Stimulated activated CD4-positive, alpha-beta T cell treated with anti-CD3 and anti-CD28 coated beads, TNF-alpha, amount 100 ng/mL, for 1 hour (primary cell): ENCODE measurements around the gene KRT72.
A peak's percentile ranks its signal among the peaks of the same experiment; 100 is the strongest.

Experiments
- DNase-seq, 3 donors: peaks; one replicate each; pipeline ENCODE4 v3.0.0-alpha.2; 2020; ENCODE audit warnings: low read depth in 3 of 3, low spot score in 1 of 3

The KRT72 gene

GRCh38 chr12:52600941-52601481 is at the start of gene KRT72:
Gene KRT72, minus strand, starts transcription at chr12:52601463. Its CDS starts 11 bp downstream, at chr12:52601452.
- DNase-seq = no peak

DNA sequence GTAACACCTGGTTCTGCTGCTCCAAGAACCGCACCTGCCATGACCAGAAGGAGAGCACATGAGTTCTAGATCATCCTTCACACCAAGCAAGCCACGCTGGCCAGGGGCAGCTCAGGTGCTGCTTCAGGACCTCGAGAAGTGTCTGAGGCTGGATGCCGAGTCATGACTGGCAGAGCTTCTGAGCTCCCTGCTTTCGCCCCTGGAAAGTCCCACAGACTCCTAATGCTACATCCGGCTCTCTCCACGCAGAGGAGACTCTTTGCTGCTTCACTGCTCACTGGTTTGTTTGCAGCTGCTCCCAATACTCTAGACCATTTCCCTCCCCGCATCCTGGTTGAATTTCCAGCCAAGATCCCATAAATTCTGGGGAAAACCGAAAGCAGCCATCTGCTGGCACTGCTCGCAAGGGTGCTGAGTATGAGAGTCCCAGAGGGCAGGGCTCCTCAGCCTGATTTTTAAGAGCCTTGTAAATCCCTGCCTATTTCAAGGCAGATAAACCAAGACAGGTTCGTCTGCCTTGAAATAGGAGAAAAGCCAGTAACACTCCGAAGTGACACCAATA is 49.3 kb upstream of the KRT72 start:
- no peak for DNase-seq

DNA sequence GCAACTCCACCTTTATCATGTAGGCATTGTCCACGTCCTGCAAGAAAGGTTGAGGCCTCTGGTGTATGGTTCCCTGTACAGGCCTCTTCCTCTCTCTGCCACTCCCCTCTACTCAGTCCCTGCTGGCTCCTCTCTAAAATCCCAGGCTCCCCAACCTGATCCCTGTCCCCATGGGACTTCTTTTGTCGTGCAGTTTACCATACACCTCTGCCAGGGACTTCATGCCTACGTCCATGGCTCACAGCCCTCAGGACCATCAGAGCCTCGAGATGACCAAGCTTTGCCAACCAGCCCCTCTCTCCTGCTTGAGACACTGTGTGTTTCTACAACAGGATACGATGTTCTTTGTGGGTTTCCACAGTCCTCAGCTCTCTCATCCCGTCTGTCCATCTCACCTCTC is 47.8 kb upstream of the KRT72 start:
- DNase-seq = no peak

- no peak for DNase-seq
Observed at GRCh38 chr12:52648012-52648550, 46.8 kb upstream of the KRT72 start.

- DNase-seq = no peak
Observed at GRCh38 chr12:52647601-52648000, 46.3 kb upstream of the KRT72 start.

- DNase-seq = no peak
Observed at GRCh38 chr12:52646613-52647012, 45.4 kb upstream of the KRT72 start.

DNA sequence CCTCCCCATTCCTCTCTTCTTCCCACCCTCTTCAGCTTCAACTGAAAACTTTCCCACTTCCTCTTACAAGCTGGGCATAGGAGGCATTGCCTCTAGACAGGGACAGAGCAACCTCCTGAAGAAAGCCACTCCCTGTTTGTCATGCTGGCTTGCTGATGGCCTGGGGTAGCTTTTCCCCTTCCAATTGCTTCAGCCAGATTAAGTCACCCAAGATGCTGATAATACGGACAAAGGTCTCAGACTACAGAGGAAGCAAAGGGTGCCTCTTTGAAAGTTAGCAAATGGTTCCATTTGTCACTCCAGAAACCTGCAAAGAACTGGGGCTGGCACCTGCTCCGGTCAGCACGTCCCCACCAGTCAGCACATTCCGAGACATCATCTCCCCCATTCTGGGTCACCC is 44.7 kb upstream of the KRT72 start:
- DNase-seq = no peak

GRCh38 chr12:52645120-52645761 is 44.0 kb upstream of the KRT72 start:
- peak in 1 of 3 donors; percentile 12 for DNase-seq

GRCh38 chr12:52644078-52644415 is 42.8 kb upstream of the KRT72 start:
- DNase-seq = no peak

DNA sequence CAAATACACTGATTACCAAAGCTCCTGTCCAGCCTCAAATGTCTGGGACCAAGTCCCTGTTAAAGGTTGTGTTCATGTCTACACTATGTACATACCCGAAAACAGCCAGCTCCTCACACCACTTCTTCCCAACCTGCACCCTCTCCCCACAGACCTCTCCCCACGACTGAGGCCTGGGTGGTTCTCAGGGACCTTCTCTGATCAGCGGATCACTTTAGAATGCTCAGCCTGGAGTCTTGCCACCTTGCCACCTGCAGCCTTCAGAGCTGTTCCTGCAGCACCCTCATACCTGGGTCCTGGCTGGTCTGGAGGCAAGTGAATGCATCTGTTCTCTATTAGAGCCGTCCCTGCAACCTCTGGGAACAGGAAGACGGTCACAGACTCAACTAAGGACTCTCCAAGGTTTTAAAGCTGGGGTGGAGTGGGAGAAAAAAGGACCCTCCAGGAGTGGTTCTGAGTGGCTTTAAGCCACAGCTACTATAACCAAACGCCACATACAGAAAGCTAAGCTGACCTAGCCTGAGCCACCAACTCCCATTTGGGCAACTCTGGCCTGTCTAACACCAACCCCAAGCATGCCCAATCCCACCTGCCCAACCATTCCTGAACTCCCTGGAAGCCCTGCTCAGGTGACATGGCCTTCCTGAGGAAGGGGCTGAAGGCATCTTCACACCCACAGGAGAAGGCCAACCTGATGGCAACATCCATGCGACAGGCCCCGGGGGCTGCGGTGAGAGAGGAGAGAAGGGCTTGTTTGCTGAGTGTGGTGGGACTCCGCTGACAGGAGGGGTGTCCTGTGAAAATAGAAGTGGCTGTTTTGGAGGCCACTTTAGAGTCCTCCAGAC is 42.2 kb upstream of the KRT72 start:
- DNase-seq = no peak

GRCh38 chr12:52641468-52641867 is 40.2 kb upstream of the KRT72 start:
- no peak for DNase-seq

DNA sequence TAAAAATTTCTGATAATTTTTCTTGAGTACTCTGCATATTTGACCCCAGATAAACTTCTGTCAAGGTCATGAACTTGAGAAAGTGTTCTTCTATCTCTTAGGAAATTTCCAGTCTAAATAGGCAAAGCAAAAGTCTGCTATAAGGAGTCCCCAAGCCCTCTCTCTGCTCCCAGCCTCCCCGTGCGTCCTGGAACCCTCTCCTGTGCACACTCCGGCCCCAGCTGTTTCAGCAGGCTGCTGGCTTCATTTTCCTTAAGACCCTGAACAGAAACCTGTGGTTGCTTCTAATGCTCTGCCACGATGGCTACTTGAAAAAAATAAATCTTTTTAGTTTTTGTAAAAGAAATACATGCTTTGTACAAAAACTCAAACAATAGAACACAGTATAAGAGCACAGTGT is 36.0 kb upstream of the KRT72 start:
- DNase-seq = no peak

- no peak for DNase-seq
Observed at GRCh38 chr12:52636592-52637258, 35.5 kb upstream of the KRT72 start.

DNA sequence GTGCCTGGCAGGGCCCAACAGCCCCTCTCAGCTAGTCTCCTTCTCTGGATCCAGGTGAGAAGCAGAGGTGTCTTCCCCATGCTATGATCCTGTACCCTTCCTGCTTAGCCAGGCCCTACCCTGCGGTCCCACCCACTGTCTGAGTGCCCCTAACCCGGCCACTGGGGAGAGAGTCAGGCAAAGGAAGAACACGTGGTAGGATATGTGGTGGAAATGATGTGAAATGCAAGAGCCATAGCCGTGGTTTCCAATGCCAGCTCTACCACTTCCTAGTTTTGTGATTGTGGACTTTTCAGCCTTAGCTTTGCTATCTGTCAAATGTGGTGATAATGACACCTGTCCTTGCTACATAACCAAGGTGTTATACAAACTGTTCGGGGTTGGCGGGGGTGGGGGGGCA is 34.9 kb upstream of the KRT72 start:
- DNase-seq = no peak

GRCh38 chr12:52634266-52635056 is 33.2 kb upstream of the KRT72 start:
- no peak for DNase-seq

DNA sequence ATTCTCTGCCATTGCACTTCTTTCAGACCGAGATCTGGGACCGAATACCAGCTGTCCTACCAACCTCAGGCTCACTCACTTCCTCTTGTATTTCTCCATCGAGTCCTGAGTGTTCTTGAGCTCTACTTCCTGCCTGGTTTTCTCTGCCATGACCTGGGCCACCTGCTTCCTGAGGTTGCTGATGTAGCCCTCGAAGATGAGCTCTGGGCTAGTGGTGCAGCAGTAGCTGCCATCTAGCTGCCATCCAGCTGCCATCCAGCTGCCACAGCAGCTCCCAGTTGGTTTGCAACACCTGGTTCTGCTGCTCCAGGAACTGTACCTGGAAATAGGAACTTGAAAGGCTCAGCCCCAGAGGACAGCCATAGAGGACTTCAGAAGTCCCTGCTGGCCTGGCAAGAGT is 32.1 kb upstream of the KRT72 start:
- no peak for DNase-seq

- no peak for DNase-seq
Observed at GRCh38 chr12:52632656-52633055, 31.4 kb upstream of the KRT72 start.

- DNase-seq = no peak
Observed at GRCh38 chr12:52631676-52632459, 30.6 kb upstream of the KRT72 start.

GRCh38 chr12:52631264-52631663 is 30.0 kb upstream of the KRT72 start:
- no peak for DNase-seq
